Neural cell (in vitro differentiated cells): ENCODE data around the gene SMARCD1.

ENCODE experiments used
- POLR2AphosphoS5 ChIP-seq: IDR thresholded peaks from 2 replicates; pipeline ENCODE4 v1.6.1; 2012
- TAF1 ChIP-seq: IDR thresholded peaks from 2 replicates; pipeline ENCODE4 v1.6.1; 2012; ENCODE audit warnings: low read depth

DNA sequence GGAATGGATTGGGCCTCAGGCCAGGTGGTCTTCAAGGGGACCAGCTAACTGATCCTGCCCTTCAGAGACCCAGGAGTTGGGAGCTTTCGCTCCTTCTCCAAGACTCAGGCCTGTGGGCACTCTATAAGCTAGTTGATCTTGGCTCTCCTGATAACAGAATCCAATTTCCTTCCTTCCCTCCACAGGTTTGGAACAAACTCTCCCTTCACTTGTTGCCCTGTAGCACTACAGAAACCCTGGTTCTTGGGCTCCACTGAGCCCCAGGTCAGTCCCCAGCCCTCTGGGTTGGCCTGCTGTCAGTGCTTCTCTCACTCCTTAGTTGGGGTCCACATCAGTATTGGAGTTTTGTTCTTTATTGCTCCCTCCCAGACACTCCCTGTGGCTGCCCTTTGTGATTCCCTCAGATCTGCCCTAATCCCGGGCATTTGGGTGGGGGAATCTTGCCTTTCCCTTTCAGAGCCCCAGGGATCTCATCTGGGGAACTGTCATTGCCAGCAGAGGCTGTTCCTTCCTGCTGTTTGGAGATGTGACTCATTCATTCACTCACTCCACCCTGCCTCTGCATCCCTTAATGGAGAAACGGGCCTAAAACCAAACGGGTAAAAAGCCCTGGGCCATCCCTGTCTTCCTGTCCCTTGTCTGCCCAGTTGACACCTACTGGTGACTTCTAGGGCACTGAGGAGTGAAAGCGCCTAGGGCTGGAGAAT lies 14.3 kb downstream of the SMARCD1 start:
- TF ChIP-seq POLR2AphosphoS5 (no peak), TAF1 (no peak)
